Measurements from ENCODE around the gene ZNF773.

DNA sequence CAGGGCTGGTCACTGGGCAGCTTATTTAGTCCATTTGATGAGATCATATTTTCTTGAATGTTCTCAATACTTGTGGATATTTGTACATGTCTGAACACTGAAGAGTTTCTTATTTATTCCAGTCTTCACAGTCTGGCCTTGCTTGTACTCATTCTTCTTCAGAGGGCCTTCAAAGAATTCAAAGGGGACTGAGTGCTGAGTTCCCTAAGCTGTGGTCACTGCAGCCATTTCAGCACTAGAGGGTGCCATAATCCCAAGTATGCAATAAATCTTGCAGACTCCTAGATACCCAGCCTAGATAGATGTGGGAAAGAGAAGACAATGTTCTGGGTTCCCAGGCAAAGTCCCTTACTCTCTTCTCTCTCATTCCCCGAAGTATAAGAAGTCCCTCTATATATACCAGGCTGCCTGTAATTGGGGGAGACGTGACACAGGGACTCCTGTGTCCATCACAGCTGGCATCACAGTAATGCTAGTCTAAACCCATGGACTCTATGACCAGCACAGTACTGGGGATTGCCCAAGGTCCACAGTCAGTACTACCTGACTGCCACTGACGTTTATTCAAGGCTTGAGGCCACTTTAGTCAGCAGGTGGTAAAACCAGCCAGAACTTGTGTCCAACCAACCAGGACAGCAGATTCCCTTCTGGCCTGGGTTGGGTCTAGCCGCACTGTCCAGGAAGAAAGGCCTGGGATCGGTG lies 33.9 kb upstream of the ZNF773 start:
- TF ChIP-seq CTCF (IDR thresholded peaks at IDR 0.05) (peak in 3 of 5 experiments; percentile 25 to 32 (median 26)), POLR2AphosphoS5 (IDR thresholded peaks at IDR 0.05) (no peak), EP300 (IDR thresholded peaks at IDR 0.05; ENCODE audit: low read depth) (no peak)
